GM18867 (cell line): ENCODE data around the gene ONECUT2.
"Not testable (repeated sequence)": the region's sequence is repeated elsewhere in the genome, so short reads cannot be mapped to it uniquely, and the experiment has no call there.

ENCODE experiments used
- ATAC-seq: cut with Tn5 transposase; IDR thresholded peaks from one replicate; pipeline ENCODE4 v1.9.1; 2021; ENCODE audit warnings: mild to moderate bottlenecking, moderate library complexity; ENCODE audit not compliant: unreplicated experiment

ONECUT2 gene

DNA sequence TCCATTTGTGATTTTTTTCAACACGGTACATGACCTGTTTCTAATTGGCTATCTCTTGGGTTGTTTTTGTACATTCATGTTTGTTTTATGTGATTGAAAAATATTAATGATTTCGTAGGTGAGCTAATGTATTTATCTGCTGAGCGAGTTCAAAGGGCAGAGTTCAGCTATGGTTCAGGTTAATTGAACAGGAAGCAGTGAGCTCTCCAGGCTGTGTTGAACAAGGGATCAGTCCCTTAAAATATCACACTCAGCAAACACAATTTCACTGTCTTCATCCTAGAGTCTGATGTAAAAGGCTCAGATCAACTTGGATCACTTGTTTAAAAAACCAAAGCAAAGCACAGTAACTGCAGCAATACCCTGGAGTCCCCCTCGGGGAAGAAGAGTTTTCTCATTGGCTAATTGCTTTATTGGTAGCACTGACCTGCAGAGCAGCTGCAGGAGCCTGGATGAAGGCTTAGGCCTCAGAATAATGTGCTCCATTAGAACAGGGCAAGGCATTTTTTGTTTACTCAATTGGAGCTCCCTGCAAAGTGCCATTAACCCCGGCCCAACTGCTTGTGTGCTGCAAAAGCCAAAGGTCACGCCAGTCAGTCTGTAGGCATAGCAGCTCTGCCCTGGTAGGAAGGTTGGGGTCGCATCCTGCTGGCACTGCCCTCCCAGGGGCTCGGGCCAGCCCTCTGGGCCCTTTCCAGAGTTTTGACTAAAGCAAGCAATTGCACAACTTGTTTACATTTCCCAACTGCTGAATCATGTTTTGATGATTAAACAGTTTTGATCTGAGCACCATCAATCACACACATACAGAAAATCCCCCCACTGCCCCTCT is 10.5 kb downstream of the ONECUT2 start:
- no peak for ATAC-seq

GRCh38 chr18:57446322-57446721 is 11.1 kb downstream of the ONECUT2 start:
- ATAC-seq, result peak; percentile 45

GRCh38 chr18:57447154-57447621 is 12.0 kb downstream of the ONECUT2 start:
- ATAC-seq, result no peak

DNA sequence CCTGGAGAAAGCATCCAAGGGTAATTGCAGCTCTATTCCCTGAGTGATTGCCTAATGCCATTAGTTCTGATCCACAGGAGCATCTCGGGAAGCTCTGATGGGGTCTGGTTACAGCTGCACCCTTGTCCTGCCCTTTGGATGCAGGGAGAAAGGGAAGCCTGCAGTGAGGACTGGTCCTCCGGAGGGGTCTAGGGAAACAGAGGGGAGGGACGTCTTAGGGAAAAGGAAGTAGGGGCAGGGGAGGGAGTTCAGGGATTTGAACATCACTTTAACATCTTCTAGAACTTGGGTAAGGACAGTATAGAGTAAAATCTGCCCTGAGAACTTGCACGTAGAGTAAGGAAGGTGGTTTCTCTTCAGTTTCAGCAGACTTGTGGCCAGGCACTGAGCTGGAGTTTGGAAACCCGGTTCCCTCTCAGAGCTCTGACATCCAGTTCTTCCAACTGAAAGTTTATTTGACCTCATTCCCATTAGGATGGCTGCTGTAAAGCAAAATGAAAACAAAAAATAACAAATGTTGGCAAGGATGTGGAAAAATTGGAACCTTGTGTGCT is 20.5 kb downstream of the ONECUT2 start:
- no peak for ATAC-seq

DNA sequence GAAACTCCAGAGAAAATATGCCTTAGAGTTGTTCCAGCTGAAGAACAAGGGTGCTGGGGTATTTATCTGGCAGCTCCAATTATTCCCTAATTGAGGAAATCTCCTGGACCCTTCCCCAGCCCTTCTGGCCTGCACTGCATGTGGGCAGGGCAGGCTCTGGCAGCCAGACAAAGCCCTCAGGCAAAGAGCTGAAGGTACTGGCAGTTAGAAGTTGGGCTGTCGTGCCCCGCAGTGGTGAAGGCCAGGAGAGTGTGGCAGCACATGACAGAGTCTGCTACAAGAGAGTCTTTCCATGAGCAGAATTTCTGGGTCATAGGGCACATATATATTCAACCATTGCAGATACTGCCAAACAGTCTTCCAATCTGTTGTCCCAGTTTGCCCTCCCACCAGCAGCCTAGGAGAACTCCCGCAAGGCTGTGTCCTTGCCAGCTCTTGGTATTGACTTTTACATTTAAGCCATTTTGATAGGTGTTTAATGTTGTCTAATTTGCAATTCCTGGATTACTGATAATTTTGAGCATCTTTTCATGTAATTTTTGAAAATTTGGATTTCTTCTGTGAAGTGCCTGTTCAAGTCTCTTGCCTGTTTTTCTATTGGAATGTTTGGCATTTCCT is 26.6 kb downstream of the ONECUT2 start:
- ATAC-seq, result no peak

GRCh38 chr18:57466307-57466706 is 31.1 kb downstream of the ONECUT2 start:
- ATAC-seq, result no peak

- peak; percentile 41 for ATAC-seq
Measured at GRCh38 chr18:57466745-57467409, 31.7 kb downstream of the ONECUT2 start.

GRCh38 chr18:57469884-57470283 is 34.7 kb downstream of the ONECUT2 start:
- no peak for ATAC-seq

- ATAC-seq, result no peak
Measured at GRCh38 chr18:57475408-57475807, 40.2 kb downstream of the ONECUT2 start.

- ATAC-seq, result no peak
Measured at GRCh38 chr18:57475903-57476302, 40.7 kb downstream of the ONECUT2 start.

DNA sequence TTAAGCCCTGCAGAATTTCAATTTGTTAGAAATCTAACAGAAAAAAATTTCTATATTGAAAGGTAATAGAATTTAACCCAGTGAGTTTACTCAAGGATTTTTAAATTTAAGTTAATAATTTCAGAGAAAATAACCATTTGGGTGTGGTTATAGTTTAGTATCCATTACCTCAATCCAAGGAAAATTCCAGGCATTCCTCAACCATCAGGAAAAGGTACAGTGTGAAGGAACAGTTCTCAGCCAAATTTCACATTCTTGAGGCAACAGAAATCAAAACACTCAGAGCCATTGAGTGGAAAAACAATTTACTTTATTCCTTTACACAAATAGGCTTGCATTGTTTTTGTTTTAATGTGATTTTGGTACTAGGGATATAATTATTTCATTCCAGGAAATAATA is 45.6 kb downstream of the ONECUT2 start:
- ATAC-seq, result no peak

GRCh38 chr18:57497372-57498294 is 62.5 kb downstream of the ONECUT2 start:
- no peak for ATAC-seq

DNA sequence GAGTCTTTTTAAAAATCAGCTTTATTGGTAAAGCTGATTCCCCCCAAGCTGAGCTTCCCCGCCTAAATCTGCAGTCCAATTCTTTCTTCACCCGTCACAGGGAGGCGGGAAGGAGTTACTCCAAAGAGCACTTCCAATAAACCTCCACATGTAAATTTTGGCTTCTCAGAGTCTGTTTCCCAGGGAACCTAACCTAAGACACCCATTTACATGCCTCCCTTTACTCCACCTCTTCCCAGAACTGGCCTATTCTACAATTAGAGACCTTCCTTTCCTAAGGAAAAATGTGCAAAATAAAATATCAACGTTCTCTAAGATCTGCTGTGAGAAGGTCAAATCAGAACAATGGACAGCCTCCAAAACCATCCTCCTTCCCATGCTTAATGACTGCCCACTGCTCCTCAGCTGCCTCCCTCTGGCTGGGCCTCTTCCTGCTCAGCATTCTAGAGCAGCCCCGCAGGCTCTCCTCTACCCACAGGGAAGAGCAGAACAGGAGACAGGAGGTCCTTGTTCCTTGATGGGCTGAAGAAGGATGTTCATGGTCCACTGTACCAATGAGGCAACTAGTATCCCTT is 63.6 kb downstream of the ONECUT2 start:
- ATAC-seq, result no peak

- ATAC-seq, result no peak
Measured at GRCh38 chr18:57502624-57503023, 67.5 kb downstream of the ONECUT2 start.

DNA sequence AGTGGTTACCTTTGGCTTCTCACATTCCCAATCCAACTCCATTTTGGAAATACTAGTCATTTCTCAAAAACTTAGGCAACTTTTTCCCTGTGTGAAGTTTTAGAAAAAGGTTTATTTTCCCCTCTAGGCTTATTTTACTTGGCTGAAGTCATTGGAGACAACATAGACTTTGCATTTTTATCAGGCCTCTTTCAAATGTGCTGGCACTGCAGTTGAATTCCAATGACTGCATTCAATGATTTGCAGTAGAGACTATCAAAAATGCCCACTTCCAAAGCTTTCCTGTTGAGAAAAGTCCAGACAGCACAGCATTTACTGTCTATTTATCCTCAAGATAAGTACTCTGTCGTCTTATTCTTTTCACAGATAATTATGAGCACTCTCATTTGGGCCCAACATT is 70.1 kb downstream of the ONECUT2 start:
- no peak for ATAC-seq

DNA sequence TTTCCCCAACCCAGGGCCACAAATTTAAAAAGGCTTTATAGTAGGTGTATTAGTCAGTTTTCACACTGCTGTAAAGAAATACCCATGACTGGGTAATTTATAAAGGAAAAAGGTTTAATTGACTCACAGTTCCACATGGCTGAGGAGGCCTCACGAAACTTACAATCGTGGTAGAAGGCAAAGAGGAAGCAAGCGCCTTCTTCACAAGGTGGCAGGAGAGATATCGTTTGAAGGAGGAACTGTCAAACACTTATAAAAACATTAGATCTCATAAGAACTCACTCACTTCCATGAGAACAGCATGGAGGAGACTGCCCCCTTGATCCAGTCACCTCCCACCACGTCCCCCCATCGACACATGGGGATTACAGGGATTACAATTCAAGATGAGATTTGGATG is 80.9 kb downstream of the ONECUT2 start:
- ATAC-seq, result no peak

DNA sequence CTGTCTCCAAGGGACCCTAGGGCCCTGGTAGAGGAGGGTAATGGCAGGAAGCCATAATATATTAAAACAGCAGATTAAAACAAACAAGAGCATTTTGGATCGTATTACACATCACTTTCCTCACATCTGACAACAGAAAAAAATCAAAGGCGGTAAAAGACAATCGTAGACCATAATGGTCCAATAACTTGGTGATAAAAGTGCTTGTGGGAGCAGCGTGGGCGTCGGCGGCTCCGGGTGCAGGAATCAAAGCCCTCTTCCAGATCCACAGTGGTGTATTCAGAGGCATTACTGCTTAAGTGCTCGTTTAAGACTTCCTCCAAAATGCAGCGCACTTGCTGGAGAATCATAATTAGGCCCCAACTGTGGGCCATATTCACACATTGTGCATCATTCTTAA is 83.4 kb downstream of the ONECUT2 start:
- ATAC-seq, result no peak

GRCh38 chr18:57519668-57520424 is 84.7 kb downstream of the ONECUT2 start:
- ATAC-seq, result no peak

- ATAC-seq, result not testable (repeated sequence)
Measured at GRCh38 chr18:57522348-57522747, 87.2 kb downstream of the ONECUT2 start.
